A172 (cell line): Measurements from ENCODE around the gene TBC1D12. TPM values are rescaled to one million over a fixed set of nuclear protein-coding genes. Genes with fewer than 3 reads are reported as not detected.
"Not testable (repeated sequence)": the region's sequence is repeated elsewhere in the genome, so short reads cannot be mapped to it uniquely, and the experiment has no call there.

Experiments used
- DNase-seq: peaks from one replicate; pipeline ENCODE4 v3.0.0-alpha.2; 2015; ENCODE audit warnings: low spot score
- total RNA-seq: library from RNA; depleted of rRNA; stranded (reverse); fragments of >200 nt; shearing (Covaris generic); gene quantifications from 2 replicates; pipeline ENCODE4 v1.2.3, GENCODE V29; 2014; rRNA removed

TBC1D12 gene
- total RNA-seq = 11.4 and 17.4 TPM in 2 replicates

DNA sequence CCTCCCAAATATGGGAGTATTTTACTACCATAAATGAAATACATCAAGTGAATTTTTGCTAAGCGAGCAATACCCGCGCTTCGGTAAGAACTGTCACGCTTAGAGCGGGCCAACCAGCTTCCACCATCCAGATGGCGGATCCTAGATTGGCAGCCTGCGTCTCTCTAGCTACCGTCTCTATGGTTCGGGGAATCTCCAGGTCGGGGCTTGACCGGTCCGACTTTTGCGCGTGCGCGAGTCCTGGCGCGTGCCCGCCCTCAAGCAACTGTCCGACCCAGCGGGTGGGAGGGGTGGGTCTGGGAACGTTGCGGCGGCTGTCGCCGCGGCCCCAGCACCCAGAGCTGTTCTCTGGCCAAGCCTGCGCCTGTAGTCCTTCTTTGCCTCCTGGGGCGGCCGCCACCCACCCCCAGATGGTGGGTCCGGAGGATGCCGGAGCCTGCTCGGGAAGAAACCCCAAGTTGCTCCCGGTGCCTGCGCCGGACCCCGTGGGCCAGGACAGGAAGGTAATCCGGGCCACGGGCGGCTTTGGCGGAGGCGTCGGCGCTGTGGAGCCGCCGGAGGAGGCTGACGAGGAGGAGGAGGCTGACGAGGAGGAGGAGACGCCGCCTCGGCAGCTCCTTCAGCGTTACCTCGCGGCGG, at the start of gene TBC1D12:
Gene TBC1D12, plus strand, starts transcription at position 338 of the 639 bp plus-strand sequence. Its CDS starts 73 bp downstream, at position 411.
- peak; percentile 95 for DNase-seq

GRCh38 chr10:94353336-94353735, 49.0 kb upstream of the TBC1D12 start:
- DNase-seq = no peak

DNA sequence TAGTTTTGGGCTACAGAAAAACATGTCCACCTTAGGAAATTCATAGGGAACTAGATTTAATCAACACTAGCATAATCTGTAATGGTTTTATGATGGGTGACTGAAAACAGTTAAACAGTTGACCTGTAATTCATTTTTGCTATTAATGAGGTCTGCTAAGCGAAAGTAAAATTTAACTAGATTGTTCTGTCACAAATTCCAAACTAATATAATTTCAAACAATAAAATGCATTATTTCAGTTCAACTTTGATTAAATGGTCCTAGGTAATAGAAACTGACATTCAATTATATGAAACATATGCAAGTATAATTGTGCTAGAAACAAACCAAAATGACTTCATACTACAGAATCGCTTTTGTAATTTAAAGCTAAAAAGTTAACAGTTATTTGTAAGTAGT, 46.5 kb upstream of the TBC1D12 start:
- DNase-seq = no peak

DNA sequence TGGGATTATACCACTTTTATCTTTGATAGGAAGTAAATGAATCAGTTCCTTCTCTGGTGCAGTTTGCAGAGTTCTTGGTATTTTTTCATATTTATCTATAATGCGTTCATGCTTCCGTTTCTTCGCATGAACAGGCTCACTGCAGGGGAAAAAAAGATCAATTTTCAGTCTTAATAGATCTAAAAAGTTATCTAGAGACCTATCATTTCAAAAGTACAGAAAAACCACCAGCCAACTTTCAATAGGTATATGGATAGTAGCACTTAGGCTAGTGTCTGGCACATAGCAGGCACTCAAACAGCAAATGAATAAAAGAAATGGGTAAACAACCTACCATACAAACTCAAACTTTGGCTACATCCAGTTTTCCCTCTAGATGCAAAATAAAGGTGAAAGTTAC, 45.1 kb upstream of the TBC1D12 start:
- no peak for DNase-seq

DNA sequence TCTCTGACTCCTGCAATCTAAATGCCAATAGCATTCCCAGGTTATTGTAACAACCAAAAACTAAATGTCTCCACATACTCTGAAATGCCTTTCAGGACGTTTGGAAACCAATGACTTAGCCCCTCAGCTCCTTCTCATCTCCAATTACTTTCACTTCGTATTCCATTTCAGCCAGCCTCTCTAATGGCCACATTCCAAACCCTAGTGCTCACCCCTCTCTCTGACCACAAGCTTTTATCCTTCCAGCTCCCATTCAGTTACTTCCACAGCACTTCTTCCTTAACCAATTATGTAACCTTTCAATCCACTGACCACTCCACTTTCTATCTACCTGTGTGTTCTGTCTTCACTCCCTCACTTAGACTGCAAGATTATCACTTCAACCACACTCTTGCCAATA, 43.9 kb upstream of the TBC1D12 start:
- peak; percentile 92 for DNase-seq

DNA sequence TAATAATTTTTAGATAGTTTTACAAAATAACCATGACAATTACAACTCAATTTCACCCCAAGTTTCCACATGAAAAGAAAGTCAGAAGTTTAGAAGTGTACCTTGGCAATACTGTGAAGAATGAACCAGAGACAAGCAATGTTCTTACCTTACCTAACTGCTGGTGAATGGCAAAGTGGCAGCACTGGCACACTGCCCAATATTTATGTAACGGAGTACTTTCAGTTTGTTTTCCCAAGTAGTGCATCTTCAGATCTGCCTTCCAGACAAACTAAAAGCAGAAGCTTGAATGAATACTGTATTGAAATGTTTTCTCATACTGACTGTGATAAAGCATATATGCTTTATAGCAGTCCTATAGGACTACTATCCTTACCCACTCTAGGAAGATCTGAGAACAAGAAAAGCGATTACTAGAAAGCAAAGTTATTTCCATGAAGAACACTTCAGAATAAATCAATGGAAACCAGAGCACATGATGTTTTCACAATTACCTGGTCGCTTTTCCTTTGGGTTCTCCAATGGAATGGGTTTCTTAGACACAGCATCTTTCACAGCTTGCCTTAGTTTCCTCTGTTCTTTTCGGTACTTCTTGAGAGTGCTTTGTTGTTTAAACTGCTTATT, 41.1 kb upstream of the TBC1D12 start:
- DNase-seq = peak; percentile 44

- DNase-seq = peak; percentile 93
Observed at GRCh38 chr10:94362360-94363250, 39.7 kb upstream of the TBC1D12 start, which contains the start of gene NOC3L. NOC3L (minus strand) TSS chr10:94362939; CDS start chr10:94362838, 101 bp downstream.

DNA sequence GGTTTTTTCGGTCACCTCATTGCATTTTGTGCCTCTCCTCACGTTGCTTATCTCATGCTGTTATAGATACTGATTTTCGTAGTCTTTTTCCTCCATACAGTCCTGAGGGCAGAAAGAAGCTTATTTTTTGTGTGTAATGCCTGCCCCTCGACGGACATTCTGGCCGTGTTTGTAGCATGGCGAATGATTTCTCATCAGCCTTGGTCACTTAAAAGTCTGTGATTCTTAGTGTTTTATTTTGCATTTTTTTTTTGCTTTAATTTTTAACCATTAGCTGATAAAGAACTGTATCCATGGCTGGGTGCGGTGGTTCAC, 39.1 kb upstream of the TBC1D12 start:
- no peak for DNase-seq

DNA sequence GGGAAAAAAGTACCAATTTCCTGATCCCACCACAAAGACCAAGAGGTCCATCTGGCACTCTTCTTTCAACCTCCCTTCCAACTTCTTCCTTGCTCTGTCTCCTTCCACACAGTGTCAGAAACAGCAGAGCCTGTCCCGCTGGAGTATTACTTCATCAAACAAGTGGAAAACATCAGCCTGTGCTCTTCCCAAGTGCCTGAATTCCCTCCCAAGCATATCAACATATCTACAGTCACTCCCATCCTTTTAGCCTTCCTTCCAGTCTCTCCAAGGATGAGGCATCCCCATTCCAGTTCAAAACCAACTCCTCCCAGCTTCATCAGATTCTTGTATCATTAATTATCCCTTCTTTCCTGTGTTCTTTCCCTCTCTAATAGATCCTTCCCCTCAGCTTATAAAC, 37.9 kb upstream of the TBC1D12 start:
- no peak for DNase-seq

DNA sequence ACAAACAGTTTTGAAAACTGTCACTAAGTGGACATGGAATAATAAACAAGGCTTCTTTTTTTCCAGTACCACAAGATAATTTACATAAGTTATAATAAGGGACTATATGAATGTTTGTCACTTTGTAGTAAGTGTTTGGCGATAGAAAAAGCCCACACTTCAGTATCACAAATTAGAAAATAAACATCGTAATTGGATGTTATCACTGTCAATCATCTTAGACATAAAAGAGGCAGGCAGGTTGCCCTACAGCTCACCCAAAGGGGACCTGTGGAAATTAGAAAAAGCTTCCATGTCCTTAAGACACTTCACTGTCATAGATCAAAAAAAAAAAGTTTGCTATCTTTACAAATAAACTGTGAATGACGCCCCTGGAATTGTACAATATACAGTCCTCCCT, 36.0 kb upstream of the TBC1D12 start:
- no peak for DNase-seq

DNA sequence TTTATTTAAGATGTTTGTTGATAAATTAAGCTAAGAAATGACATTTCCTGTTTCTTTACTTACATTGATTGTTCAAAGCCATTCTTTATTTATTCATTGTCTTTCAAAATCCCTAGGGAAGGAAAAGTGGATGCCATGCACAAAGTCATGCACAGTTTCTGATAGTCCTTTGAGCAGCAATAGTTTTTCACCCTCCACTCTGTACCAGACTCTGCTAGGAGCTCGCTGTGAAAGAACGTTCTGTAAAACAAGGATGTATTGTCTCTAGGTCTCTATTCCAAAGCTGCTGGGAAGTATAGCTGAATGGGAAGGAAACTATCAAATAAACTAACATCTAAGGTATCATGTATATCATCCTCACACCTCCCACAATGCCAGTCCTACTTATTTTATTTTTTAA, 31.8 kb upstream of the TBC1D12 start:
- DNase-seq = no peak

- no peak for DNase-seq
Observed at GRCh38 chr10:94375374-94375773, 27.0 kb upstream of the TBC1D12 start.

- no peak for DNase-seq
Observed at GRCh38 chr10:94376865-94377264, 25.5 kb upstream of the TBC1D12 start.

DNA sequence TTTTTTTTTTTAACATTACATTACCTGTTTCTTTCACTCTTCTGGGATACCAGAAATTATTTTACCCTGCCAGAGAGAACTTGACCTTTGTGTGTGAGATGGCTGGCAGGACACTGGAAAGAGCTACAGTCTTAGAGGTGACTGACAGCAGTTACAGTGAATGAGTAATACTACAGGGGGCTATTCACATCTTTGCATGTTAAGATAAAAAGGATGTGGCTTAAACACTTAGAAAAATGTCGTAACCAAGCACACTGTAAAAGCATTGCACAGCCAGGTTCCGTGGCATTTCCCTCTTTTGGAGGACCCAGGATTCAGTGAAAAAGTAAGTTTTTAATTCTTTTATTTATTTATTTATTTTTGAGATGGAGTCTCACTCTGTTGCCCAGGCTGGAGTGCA, 18.8 kb upstream of the TBC1D12 start:
- no peak for DNase-seq

DNA sequence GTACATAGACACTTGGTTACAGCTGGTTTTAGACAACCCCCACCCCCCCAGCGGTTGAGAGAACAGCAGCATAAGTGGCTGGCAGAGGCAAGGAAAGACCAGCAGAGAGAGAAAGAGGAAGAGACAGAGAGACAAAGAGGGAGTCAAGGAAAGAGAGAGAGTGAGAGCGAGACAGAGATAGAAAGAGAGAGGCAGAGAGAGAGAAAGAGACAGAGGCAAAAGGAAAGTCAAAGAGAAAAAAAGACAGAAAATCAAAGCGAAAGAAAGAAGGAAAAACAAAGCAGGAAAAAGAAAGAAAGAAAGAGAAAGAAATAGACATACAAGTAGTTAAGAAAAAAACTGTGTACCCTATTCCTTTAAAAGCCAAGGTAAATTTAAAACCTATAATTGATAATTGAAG, 16.6 kb upstream of the TBC1D12 start:
- DNase-seq = not testable (repeated sequence)

- not testable (repeated sequence) for DNase-seq
Observed at GRCh38 chr10:94392117-94392516, 10.2 kb upstream of the TBC1D12 start.

GRCh38 chr10:94397549-94398370, 4.6 kb upstream of the TBC1D12 start:
- peak; percentile 98 for DNase-seq

GRCh38 chr10:94398762-94399161, 3.6 kb upstream of the TBC1D12 start:
- DNase-seq = no peak

- peak; percentile 5 for DNase-seq
Observed at GRCh38 chr10:94402843-94403379, 570 bp downstream of the TBC1D12 start.

- peak; percentile 54 for DNase-seq
Observed at GRCh38 chr10:94403380-94404213, 1.3 kb downstream of the TBC1D12 start.

GRCh38 chr10:94405406-94405805, 3.1 kb downstream of the TBC1D12 start:
- DNase-seq = no peak
